ENCODE measurements around the gene ARVCF.

GRCh38 chr22:19940536-19941364 lies 75.9 kb downstream of the ARVCF start:
- TF ChIP-seq CTCF (IDR thresholded peaks at IDR 0.05; ENCODE audit: low read length), result no peak
- no peak for TF ChIP-seq EZH2 (IDR thresholded peaks at IDR 0.05; ENCODE audit: borderline replicate concordance, low read length)

All from OCI-LY1 (cell line).